Gastrocnemius medialis (tissue), 4 donors: ENCODE measurements around the gene EPS8. TPM values are rescaled to one million over a fixed set of nuclear protein-coding genes. Genes with fewer than 3 reads are reported as not detected.

Experiments used
- ATAC-seq, 2 donors: fragments of 150-250 bp; one replicate each; pipeline ENCODE4 v1.9.1; 2016
- DNase-seq, 2 donors: peaks; one replicate each; pipeline ENCODE4 v3.0.0-alpha.2; 2019
- H3K27ac ChIP-seq, 4 donors: fragments of 200-600 bp; sonication (generic); 1 replicate in 1 of 4; 2 replicates in 3 of 4; pipeline ENCODE4 v1.5.1; 2016 to 2018; ENCODE audit warnings: mild to moderate bottlenecking in 2 of 4, moderate library complexity in 1 of 4
- H3K27me3 ChIP-seq, 3 donors: fragments of 200-600 bp; sonication (generic) in 2 of 3; 1 replicate in 1 of 3; 2 replicates in 2 of 3; pipeline versions ENCODE4 v1.5.1 to v1.6.0; 2016 to 2019; ENCODE audit warnings: mild to moderate bottlenecking in 1 of 3, moderate library complexity in 1 of 3
- H3K36me3 ChIP-seq, 2 donors: fragments of 200-600 bp; sonication (generic) in 1 of 2; one replicate each; pipeline ENCODE4 v1.5.1; 2017 to 2018
- H3K4me1 ChIP-seq, 2 donors: fragments of 200-600 bp; sonication (generic) in 1 of 2; one replicate each; pipeline ENCODE4 v1.5.1; 2016 to 2017; ENCODE audit warnings: mild to moderate bottlenecking in 2 of 2
- H3K4me3 ChIP-seq, 4 donors: fragments of 200-600 bp; sonication (generic) in 3 of 4; 1 replicate in 1 of 4; 2 replicates in 3 of 4; pipeline ENCODE4 v1.5.1; 2016 to 2019; ENCODE audit warnings: mild to moderate bottlenecking in 2 of 4
- H3K9me3 ChIP-seq, 3 donors: fragments of 200-600 bp; sonication (generic) in 2 of 3; 1 replicate in 1 of 3; 2 replicates in 2 of 3; pipeline ENCODE4 v1.5.1; 2016 to 2019
- POLR2A ChIP-seq, 2 donors: fragments of 450-650 bp; IDR thresholded peaks; one replicate each; pipeline ENCODE4 v1.6.1; 2017; ENCODE audit warnings: antibody characterized with exemption in 2 of 2, mild to moderate bottlenecking in 2 of 2, moderate library complexity in 2 of 2
- in situ Hi-C, 4 donors: fragments of 200-750 bp; cut with MboI; loops; one replicate each; pipeline versions ENCODE4 v1.15.0 to v1.8.0; 2017; ENCODE audit warnings: low sequenced_read_pairs in 4 of 4
- intact Hi-C: fragments of 100-400 bp; cut with DNase I; formaldehyde crosslinking; loops from one replicate; pipeline ENCODE4 v1.15.1; 2023; ENCODE audit warnings: low total_unique reads
- total RNA-seq, 4 donors: library from RNA; depleted of rRNA; stranded (reverse); fragments of >200 nt; gene quantifications; one replicate each; pipeline versions ENCODE4 v1.1.0 to v1.2.3, GENCODE V29; 2016
- TF ChIP-seq, protein P1 (sequence below), 5 experiments: fragments of 450-650 bp in 3 of 5; fragments of 200-600 bp in 2 of 5; sonication (generic) in 2 of 5; IDR thresholded peaks in 4 of 5; conservative IDR thresholded peaks in 1 of 5; 1 replicate in 4 of 5; 2 replicates in 1 of 5; pipeline ENCODE4 v1.5.1; 2016 to 2019; ENCODE audit warnings: antibody characterized with exemption in 5 of 5, mild to moderate bottlenecking in 3 of 5, moderate library complexity in 3 of 5

EPS8 gene
- total RNA-seq, 4 donors from 2014 or later: 26.8 to 48.4 (median 32.0) TPM

DNA sequence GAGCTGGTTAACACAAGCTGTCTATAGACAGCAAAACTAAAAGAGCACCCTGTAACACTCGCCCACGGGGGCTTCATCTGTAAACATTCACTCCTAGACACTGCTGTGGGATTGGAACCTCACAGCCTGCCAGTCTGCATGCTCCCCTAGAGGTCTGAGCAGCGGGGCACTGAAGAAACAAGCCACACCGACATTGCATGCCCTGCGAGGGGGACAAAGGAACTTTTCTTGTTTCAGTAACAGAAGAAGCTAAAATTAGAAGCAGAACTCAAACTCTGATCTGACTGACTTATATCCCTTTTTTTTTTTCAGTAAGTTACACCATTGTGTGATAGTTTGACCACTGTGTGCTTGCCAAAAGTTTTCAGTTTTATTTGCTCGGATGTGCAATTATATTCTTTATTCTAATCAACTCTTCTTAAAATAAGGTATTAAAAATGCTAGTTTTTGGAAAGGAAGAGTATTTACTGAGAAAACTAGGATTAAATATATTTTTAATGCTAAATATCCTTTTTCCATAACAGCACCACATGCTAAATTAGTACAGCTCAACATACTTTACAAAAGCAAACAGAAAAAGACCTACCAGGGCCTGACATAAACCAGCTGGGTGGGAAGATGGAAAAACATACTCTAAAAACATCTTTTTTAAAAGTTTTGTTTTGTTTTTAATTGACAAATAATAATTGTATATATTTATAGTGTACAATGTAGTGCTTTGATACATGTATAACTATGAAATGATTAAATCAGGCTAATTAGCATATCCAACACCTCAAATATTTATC is 100.2 kb downstream of the EPS8 start:
- Histone ChIP-seq H3K9me3 (no peaks in the 10 kb centered on the region), H3K27ac (peak overlapping the region; percentile 14 to 36 (median 28)), H3K36me3 (no peaks in the 10 kb centered on the region), H3K4me3 (peak overlapping the region in 2 of 4 donors; percentile 3 to 16), H3K27me3 (no peaks in the 10 kb centered on the region), H3K4me1 (peaks cover 22 to 28% of the 10 kb centered on the region in 2 donors)
- TF ChIP-seq POLR2A (IDR thresholded peaks at IDR 0.05): no peak
- TF ChIP-seq, protein P1, sequence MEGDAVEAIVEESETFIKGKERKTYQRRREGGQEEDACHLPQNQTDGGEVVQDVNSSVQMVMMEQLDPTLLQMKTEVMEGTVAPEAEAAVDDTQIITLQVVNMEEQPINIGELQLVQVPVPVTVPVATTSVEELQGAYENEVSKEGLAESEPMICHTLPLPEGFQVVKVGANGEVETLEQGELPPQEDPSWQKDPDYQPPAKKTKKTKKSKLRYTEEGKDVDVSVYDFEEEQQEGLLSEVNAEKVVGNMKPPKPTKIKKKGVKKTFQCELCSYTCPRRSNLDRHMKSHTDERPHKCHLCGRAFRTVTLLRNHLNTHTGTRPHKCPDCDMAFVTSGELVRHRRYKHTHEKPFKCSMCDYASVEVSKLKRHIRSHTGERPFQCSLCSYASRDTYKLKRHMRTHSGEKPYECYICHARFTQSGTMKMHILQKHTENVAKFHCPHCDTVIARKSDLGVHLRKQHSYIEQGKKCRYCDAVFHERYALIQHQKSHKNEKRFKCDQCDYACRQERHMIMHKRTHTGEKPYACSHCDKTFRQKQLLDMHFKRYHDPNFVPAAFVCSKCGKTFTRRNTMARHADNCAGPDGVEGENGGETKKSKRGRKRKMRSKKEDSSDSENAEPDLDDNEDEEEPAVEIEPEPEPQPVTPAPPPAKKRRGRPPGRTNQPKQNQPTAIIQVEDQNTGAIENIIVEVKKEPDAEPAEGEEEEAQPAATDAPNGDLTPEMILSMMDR (IDR thresholded peaks at IDR 0.05 in 4 of 5, conservative IDR thresholded peaks at IDR 0.05 in 1 of 5): no peak
- no peak for ATAC-seq
- in situ Hi-C loops (no loop called here), intact Hi-C loops (no loop called here)
- no peak for DNase-seq

GRCh38 chr12:15688202-15688736 is 100.9 kb downstream of the EPS8 start:
- in situ Hi-C loops: no loop called here
- H3K4me1 ChIP-seq: peaks cover 22 to 28% of the 10 kb centered on the region in 2 donors
- H3K9me3 ChIP-seq: no peaks in the 10 kb centered on the region
- intact Hi-C loops: no loop called here
- TF ChIP-seq POLR2A (IDR thresholded peaks at IDR 0.05): no peak
- TF ChIP-seq, protein P1 (IDR thresholded peaks at IDR 0.05 in 4 of 5, conservative IDR thresholded peaks at IDR 0.05 in 1 of 5): no peak
- peak overlapping the region; percentile 14 to 36 (median 23) for H3K27ac ChIP-seq
- H3K4me3 ChIP-seq: peak overlapping the region in 1 of 4 donors; percentile 3
- no peaks in the 10 kb centered on the region for H3K36me3 ChIP-seq
- DNase-seq: peak; percentile 37 to 55
- H3K27me3 ChIP-seq: no peaks in the 10 kb centered on the region
- ATAC-seq: peak in 1 of 2 donors; percentile 39

DNA sequence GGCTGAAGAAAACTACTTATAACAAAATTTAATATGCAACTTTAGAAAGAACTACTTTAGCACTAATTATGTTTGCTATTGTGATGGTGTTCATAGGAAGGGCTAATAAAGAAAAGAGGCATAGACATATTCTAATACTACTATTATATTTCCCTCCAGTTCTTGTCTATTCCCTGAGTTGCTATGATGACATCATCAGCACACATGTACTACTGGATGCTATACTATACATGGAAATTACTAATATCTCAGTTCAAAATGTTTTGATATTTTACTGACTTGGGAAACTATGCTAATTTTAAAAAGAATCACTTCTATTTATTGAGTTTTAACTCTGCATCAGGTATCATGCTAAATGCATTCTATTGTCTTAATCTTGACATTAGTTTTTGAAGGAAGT is 101.6 kb downstream of the EPS8 start:
- ATAC-seq (no peak), DNase-seq (no peak)
- no peak overlapping the region for H3K27ac ChIP-seq
- peaks cover 22 to 28% of the 10 kb centered on the region in 2 donors for H3K4me1 ChIP-seq
- H3K9me3 ChIP-seq: no peaks in the 10 kb centered on the region
- no peaks in the 10 kb centered on the region for H3K27me3 ChIP-seq
- H3K36me3 ChIP-seq: no peaks in the 10 kb centered on the region
- in situ Hi-C loops: no loop called here
- intact Hi-C loops: no loop called here
- no peak overlapping the region for H3K4me3 ChIP-seq
- TF ChIP-seq, protein P1 (IDR thresholded peaks at IDR 0.05 in 4 of 5, conservative IDR thresholded peaks at IDR 0.05 in 1 of 5): no peak
- TF ChIP-seq POLR2A (IDR thresholded peaks at IDR 0.05): no peak

DNA sequence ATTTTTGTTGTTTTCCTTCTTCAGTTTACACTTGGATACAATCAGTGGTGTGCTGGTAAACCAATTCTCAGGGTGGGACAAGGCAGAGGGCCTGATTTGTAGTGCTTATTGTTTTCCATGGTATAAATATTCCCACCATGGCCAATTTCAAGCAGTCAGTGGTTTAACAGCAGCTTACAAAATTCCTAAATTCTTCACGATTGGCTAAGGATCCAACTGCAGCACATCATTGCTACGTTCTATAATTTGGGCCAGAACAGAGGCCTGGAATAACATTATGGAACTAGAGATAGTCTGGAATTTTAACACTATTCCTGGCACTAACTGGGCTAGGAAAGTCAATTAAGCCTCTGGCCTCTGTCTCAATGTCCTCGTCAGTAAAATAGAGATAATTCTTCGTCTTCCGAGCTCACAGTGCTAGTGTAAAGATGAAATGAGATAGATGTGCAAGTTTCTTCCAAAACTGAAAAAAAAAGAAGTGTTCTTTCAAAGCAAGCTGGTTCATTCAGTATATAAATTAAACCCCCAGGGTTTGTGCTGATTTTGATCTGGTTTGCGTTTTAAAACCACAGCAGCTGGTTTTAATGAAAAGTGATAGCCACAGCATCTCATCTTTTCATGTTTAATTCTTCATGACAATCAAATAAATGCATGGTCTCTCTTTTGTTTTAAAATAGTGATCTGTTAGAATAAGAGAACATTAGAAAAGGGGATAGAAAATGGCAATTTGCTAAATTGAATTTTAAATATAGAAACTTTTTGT is 104.1 kb downstream of the EPS8 start:
- Histone ChIP-seq H3K27ac (no peak overlapping the region), H3K36me3 (no peaks in the 10 kb centered on the region), H3K9me3 (no peaks in the 10 kb centered on the region), H3K4me3 (no peak overlapping the region), H3K4me1 (peaks cover 14 to 18% of the 10 kb centered on the region in 2 donors), H3K27me3 (no peaks in the 10 kb centered on the region)
- ATAC-seq: no peak
- in situ Hi-C loops: no loop called here
- DNase-seq: no peak
- intact Hi-C loops: no loop called here
- TF ChIP-seq, protein P1 (IDR thresholded peaks at IDR 0.05 in 4 of 5, conservative IDR thresholded peaks at IDR 0.05 in 1 of 5): no peak
- TF ChIP-seq POLR2A (IDR thresholded peaks at IDR 0.05): no peak
